Cardiac fibroblast (primary cell): ENCODE results near the gene AKAP13.

ENCODE experiments used
- DNase-seq, 2 donors: peaks; one replicate each; pipeline versions ENCODE4 v3.0.0 to v3.0.0-alpha.2; 2010; ENCODE audit warnings: low read depth in 2 of 2
- H3K4me3 ChIP-seq, 2 donors: replicated peaks in 1 of 2; 1 replicate in 1 of 2; 2 replicates in 1 of 2; pipeline ENCODE4 v1.5.1; 2011; ENCODE audit warnings: low read depth in 2 of 2, low read length in 2 of 2, mild to moderate bottlenecking in 2 of 2, moderate library complexity in 1 of 2
- CTCF ChIP-seq: IDR thresholded peaks from one replicate; pipeline ENCODE4 v1.5.1; 2011; ENCODE audit warnings: low read depth, mild to moderate bottlenecking, low read length, inconsistent platforms

AKAP13 gene

DNA sequence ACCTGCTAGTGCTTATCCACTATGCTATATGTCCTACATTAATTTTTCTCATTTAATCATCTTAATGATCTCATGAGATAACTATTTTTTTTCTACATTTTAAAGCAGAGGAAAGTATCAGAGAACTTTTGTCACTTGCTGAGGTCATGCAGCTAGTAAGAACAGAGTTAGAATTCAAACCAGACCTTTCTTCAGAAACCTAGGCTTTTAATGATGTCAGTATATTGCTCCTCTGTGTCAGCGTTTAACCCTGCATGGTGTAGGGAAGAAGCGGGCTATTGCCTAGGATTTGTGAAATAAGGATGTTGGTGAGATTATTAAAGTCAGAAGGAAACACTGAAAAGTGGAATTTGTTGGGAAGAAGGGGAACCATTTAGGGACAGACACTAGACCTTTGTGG, 121.2 kb downstream of the AKAP13 start:
- no peak for DNase-seq
- H3K4me3 ChIP-seq, result no peak overlapping the region
- no peak for TF ChIP-seq CTCF

- H3K4me3 ChIP-seq, result no peak overlapping the region
- no peak for TF ChIP-seq CTCF
- no peak for DNase-seq
Observed at GRCh38 chr15:85503151-85503799, 122.9 kb downstream of the AKAP13 start.

GRCh38 chr15:85504749-85505676, 124.6 kb downstream of the AKAP13 start:
- DNase-seq, result peak; percentile 82 to 85
- peak; percentile 50 for TF ChIP-seq CTCF
- no peak overlapping the region for H3K4me3 ChIP-seq

DNA sequence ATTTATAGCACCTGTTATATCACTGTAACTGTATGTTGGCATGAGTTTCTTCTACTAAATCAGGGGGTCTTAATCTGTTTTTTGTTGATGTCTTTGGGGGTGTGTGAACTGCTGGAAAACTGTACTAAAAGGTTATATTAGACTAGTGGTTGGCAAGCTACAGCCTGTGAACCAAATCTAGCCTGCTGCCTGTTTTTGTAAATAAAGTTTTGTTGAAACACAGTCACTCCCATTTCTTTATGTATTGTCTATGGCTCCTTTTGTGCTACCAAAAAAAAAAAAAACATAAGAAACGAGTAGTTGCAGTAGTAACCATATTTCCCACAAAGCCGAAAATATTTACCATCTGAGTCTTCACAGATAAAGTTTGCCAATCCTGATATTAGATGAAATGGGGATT, 126.7 kb downstream of the AKAP13 start:
- no peak for TF ChIP-seq CTCF
- DNase-seq, result no peak
- no peak overlapping the region for H3K4me3 ChIP-seq

- DNase-seq, result no peak
- H3K4me3 ChIP-seq, result no peak overlapping the region
- TF ChIP-seq CTCF, result no peak
Observed at GRCh38 chr15:85509973-85510372, 129.6 kb downstream of the AKAP13 start.

GRCh38 chr15:85514413-85514812, 134.0 kb downstream of the AKAP13 start:
- no peak for DNase-seq
- no peak overlapping the region for H3K4me3 ChIP-seq
- TF ChIP-seq CTCF, result no peak
